Fibroblast of pulmonary artery (primary cell): ENCODE measurements around the gene MOCS3.

Experiments used
- DNase-seq: peaks from one replicate; pipeline ENCODE4 v3.0.0-alpha.2; 2010; ENCODE audit warnings: low read depth
- H3K4me3 ChIP-seq: replicated peaks from 2 replicates; pipeline ENCODE4 v1.5.1; 2011; ENCODE audit warnings: low read depth, mild to moderate bottlenecking, control low read depth, low read length, moderate library complexity
- TF ChIP-seq, protein P1 (sequence below): IDR thresholded peaks from 2 replicates; pipeline ENCODE4 v1.5.1; 2011; ENCODE audit warnings: mild to moderate bottlenecking, control low read depth, low read length, inconsistent platforms; ENCODE audit errors: missing control alignments

The MOCS3 gene

GRCh38 chr20:50981714-50982048 lies 23.1 kb downstream of the MOCS3 start:
- TF ChIP-seq, protein P1, sequence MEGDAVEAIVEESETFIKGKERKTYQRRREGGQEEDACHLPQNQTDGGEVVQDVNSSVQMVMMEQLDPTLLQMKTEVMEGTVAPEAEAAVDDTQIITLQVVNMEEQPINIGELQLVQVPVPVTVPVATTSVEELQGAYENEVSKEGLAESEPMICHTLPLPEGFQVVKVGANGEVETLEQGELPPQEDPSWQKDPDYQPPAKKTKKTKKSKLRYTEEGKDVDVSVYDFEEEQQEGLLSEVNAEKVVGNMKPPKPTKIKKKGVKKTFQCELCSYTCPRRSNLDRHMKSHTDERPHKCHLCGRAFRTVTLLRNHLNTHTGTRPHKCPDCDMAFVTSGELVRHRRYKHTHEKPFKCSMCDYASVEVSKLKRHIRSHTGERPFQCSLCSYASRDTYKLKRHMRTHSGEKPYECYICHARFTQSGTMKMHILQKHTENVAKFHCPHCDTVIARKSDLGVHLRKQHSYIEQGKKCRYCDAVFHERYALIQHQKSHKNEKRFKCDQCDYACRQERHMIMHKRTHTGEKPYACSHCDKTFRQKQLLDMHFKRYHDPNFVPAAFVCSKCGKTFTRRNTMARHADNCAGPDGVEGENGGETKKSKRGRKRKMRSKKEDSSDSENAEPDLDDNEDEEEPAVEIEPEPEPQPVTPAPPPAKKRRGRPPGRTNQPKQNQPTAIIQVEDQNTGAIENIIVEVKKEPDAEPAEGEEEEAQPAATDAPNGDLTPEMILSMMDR = no peak
- DNase-seq = no peak
- no peak overlapping the region for H3K4me3 ChIP-seq

DNA sequence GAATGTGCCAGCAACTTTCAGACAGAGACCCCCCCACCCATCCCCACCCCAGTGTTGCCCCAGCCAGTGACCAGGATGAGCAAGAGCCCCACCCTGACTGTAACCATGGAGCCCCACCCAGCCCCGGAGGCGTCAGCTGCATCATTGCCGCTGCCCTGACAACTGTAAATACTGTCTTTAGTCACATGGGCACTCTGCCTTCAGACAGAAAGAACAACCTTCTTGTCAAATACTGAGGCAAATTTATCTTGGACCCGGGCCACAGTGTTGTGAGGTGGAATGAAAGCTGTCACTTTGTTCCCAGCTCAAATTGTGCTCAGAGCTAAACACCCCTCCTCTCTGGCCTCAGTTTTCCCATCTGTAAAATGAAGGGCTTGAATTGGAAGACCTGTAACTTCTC lies 23.7 kb downstream of the MOCS3 start:
- H3K4me3 ChIP-seq = no peak overlapping the region
- peak; percentile 51 for DNase-seq
- TF ChIP-seq, protein P1 = no peak

GRCh38 chr20:50983321-50983720 lies 24.7 kb downstream of the MOCS3 start:
- TF ChIP-seq, protein P1 = no peak
- H3K4me3 ChIP-seq = no peak overlapping the region
- no peak for DNase-seq

GRCh38 chr20:50987493-50988210 lies 29.0 kb downstream of the MOCS3 start:
- no peak overlapping the region for H3K4me3 ChIP-seq
- peak; percentile 93 for DNase-seq
- TF ChIP-seq, protein P1 = peak; percentile 93

GRCh38 chr20:50991076-50991475 lies 32.5 kb downstream of the MOCS3 start:
- H3K4me3 ChIP-seq = no peak overlapping the region
- TF ChIP-seq, protein P1 = no peak
- DNase-seq = no peak

DNA sequence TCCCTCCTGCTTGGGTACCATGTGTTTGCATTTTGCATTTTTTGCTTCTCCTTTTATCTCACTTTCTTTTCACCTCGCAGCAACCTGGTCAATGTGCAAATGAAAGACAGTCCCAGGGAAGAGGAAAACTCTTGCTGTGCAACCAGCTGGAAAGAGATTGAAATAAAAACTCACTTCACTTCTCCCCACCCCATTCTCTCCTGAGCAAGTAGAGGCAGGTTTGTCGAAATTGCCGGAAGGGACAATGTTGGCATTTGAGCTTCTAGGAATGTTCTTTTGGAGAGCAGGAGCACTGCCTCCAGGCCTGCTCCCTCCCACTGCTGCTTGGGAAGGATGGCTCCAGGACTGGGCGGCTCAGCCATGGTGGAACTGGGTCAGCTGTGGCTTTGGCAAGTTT lies 33.7 kb downstream of the MOCS3 start:
- DNase-seq = no peak
- no peak overlapping the region for H3K4me3 ChIP-seq
- TF ChIP-seq, protein P1 = no peak
